Fibroblast of skin of right biceps (primary cell): Measurements from ENCODE around the gene CYBB.

ENCODE experiments used
- DNase-seq: peaks from one replicate; pipeline ENCODE4 v3.0.0-alpha.2; 2013

CYBB gene

GRCh38 chrX:37786624-37787422, 7.0 kb downstream of the CYBB start:
- no peak for DNase-seq

DNA sequence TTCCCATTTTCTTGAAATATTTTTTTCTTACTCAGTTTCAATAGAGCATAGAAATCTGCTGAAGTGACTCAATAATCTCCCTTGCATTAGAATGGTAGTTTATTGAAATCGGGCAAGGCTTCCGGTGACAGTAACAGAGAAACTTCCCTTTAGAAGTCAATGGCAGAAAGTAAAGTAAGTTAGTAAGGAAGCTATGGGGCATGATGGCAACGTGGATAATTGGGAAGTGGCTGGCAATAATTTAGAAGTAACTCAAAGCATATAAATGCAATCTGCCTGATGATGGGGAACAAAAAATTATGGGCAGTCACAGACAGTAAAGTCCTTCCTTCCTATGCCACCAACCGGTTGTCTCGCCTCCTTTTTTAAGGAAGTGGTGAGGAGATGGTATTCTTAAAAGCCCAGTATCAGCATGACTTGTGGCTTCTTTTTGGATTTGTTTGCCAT, 7.6 kb downstream of the CYBB start:
- DNase-seq = no peak

GRCh38 chrX:37796310-37796709, 16.5 kb downstream of the CYBB start:
- DNase-seq = no peak

DNA sequence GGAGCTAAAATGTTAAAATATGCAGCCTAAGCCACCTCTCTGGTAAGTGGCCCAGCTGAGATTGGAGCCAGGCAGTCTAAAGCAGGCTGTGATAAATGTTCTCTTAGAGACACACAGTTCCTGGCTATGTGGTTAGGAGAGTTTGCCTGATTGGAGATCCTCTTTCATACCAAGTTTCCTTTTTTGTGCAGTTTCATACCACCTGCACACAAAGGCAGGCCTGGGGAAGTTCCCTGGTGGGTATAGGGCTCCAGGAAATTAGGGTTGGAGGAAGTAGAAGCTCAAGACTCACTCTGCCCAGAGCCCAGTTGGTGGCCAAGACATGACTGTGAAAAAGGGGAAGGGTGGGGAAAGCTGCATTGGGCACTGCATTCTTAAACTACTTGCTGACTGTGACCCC, 16.9 kb downstream of the CYBB start:
- no peak for DNase-seq

DNA sequence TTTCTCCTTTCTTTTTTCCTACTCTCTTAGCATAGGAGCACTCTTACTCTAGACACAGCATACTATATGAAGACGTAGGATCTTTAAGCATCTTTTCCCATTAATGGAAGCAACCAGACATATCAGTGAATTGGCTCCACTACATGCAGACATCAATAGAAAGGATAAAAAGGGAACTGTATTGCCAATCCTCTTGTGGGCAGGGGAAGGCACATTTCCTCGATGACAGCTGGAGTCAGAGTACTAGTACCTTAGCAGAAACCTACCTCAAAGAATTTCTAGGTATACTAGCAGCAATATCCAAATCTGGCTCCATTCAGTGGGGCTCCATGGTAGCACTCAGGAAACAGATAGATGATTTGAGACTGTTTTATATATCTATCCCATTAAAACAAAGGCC, 20.1 kb downstream of the CYBB start:
- no peak for DNase-seq

DNA sequence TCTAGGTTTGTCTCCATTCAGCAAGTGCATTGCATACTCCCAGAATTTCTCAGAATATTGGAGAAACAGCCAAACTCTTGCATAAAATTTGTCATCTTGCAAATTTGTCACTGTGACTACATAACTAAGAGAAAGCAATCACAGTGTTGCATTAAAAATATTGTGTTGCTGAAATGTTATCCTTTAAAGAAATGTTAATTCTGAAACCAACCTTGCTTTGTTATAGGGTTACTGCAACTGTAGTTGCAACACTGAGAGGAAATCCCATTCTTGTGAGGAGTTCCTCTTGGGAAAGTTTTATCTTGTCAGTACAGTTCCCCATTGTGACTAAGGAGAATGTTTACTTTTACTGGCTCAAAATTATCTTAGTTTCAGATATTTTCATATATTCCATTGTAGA, 20.9 kb downstream of the CYBB start:
- DNase-seq = no peak

DNA sequence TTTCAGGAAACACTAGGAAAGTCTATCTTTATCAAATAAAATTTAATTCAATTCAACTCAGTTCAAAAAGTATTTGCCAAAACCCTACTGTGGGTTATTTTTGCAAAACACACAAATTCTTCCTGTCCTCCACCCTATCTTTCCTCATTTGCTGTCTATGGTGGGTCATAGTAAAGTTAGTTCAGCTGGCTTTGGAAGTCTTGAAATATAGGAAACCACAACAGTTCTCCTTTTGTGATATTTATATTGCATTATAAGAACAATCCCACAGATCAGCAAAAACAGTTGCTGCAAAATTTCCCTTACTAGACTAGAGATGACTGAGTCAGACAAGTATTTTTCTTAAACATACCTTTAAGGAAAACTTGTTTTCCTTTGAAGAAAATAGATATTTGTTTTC, 22.2 kb downstream of the CYBB start:
- DNase-seq = no peak

- DNase-seq = no peak
Observed at GRCh38 chrX:37803057-37803456, 23.2 kb downstream of the CYBB start.

- DNase-seq = no peak
Observed at GRCh38 chrX:37809970-37810369, 30.1 kb downstream of the CYBB start.

- no peak for DNase-seq
Observed at GRCh38 chrX:37812110-37812509, 32.3 kb downstream of the CYBB start.

- DNase-seq = no peak
Observed at GRCh38 chrX:37813570-37813969, 33.7 kb downstream of the CYBB start.

DNA sequence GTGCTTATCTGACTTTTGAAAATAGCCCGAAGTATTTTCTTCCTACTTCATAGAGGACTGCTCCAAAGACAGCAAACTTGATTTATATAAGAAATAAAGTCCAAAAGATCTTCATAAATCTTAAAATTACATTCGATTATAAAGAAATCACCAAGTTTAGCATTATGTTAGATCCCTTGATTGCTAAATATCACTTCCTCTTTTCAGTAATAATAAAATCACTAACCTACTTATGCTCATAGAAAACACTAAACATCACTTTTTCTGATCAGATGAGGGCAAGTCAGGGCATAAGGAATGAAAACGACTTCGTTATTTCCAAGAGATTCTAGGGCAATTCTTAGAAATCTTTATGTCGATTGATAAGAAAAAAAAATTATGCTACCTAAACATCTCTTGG, 35.5 kb downstream of the CYBB start:
- no peak for DNase-seq

DNA sequence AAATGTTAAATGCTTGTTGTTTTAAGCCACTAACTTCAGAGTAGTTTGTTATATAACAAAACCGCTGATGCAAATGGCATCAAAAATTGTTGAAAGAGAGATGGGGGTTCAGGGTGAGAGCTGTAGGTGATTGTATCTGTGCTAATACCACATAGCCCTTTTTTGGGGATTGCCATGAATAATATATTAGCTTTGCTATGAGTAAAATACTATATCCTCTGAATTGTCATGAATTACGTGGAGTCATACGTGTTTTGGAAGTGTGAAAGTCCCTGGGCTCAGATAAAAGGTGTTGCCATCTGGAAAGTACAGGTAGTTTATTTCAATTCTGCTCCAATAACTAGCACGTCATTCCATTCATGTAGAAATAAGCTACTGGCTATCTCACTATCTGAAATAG, 36.9 kb downstream of the CYBB start:
- no peak for DNase-seq

DNA sequence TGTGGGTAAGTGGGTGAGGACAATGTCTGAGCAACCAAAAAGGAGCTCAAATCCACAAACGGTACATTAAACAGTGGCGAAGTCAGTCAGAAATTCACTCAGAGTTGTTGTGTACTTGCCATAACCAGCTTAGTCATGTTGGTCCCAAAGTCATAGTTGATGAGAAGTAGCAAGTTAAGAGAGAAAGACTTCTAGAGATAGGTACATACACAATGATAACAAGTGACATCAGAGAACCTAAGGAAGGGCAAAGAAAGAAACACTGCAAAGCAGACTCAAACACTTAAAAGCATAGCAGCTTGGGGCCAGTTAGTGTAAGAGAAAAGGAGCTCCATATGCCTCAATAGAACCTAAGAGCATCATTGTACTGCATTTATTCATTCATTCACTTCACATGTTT, 37.3 kb downstream of the CYBB start:
- DNase-seq = no peak

- no peak for DNase-seq
Observed at GRCh38 chrX:37817579-37817978, 37.7 kb downstream of the CYBB start.

DNA sequence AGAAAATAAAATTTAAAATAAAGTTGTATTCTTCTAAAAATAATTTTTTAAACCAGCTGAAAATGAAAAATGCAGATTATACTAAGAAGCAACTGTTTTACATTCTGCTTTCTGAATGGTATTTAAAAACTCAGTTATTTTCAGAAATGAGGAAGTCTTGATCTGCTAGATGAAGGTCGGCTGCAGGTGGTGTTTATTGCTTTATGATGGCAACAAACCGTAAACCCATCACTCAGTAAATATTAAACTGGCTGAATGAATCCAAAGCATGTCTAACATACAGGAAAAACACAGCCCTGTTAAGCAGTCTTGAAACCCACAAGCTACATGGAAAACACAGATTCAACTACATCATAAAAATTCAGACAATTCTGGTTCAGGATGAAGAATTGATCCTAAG, 38.2 kb downstream of the CYBB start:
- no peak for DNase-seq

DNA sequence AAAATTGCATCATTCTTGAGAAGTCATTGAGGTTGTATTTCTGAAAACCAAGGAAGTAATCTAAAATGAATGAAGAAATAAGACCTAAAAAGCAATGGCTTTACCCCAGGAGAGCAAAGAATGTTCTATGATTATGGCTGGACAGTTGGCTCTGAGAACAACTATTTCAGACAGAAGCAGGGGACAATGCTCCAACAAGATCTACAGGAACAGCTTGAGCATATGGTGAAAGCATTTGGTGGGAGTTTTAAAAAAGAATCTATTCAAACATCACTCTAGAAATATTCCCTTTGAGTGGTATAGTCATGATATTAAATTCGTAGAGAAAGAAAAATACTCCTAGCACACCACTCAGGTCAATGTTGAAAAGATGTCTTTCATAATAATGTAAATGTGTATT, 40.8 kb downstream of the CYBB start:
- DNase-seq = no peak

- no peak for DNase-seq
Observed at GRCh38 chrX:37824491-37825214, 44.8 kb downstream of the CYBB start.

DNA sequence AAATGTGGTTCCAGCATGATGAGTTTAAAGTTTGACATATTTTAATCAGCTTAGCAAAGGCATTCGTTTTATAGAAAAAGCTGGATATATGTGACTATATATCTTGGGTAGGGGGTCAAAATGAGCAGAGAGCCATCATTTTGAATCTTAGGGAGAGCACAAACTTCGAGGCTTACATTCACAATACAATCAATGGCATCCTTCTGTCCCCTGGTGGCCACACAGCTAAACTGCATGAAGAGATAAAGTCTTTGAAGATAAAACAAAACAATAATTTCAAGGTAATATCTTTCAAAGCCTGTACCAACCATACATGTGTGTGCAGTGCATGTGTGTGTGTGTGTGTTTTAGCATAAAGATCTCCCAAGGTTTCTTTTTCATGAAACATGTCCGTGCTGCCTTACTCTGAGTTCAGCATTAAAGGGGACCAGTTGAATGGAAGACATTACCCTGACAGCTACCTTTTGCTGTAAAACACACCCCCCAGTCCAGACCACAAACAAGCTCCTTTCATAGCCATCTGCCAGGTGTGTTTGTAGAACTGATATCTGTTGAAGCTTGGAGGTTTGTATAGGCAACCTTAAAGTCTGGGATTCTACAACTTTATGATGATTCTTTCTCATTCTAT, 45.5 kb downstream of the CYBB start:
- no peak for DNase-seq

DNA sequence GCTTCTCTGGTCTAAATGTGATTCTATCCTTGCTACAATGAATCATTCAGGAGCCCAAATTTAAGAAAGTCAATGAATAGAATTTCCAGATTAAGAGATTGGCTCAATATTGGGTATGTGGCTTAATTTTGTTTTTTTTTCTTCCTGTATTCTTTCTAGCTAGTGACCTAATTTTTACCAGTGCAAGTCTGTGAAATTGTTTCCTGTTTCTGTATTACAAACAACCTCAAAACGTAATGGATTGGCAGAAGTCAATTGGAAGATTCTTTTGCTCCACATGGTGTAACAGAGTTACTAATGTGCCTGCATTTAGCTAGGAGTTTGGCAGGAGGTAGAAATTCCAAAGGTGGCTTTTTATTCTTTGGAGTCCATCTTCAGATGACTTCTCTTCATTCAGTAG, 49.9 kb downstream of the CYBB start:
- DNase-seq = no peak

- DNase-seq = no peak
Observed at GRCh38 chrX:37830371-37830770, 50.5 kb downstream of the CYBB start.

GRCh38 chrX:37834937-37835336, 55.1 kb downstream of the CYBB start:
- DNase-seq = no peak

DNA sequence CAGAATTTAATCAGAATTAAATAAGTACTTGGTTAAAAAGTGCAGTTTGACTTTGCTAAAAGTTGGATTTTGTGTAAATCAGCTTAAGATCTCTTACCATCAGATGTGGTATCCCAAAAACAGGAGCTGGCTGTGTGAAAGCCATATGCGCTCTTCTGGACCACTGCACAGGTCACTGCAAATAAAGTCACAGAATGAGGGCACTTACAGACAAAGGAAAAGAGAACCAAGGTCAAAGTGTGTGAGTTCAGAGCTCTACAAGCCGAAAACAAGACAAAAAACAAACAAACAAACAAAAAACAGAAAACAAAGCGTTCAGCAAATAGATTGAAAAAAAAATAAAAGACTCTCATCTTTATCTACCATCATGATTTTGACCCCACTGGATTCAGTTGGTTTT, 61.1 kb downstream of the CYBB start:
- no peak for DNase-seq

DNA sequence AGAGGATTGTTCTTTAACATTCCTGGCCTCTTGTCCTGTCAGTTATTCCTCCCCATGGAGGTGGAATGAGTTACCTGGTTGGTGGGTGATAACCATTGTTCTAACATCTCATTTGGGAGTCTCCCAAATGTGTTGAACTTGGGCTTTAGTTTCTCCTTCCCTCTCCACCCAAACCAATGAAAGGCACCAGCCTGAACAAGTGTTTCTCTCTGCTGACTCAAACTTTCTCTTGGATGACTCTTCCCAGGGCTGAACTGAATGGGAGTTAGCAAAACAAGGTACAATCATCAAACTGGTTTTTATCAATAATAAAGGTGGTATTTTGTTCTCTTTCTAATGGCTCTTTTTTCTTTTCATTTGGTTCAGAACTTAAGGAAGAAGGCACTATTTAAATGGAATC, 64.8 kb downstream of the CYBB start:
- DNase-seq = no peak
